Stimulated activated CD4-positive, alpha-beta T cell treated with anti-CD3 and anti-CD28 coated beads, Interleukin-4, amount 100 ng/mL, for 4 hours (primary cell): ENCODE results near the gene NIM1K.
"Not testable (repeated sequence)": the region's sequence is repeated elsewhere in the genome, so short reads cannot be mapped to it uniquely, and the experiment has no call there.

Experiments used
- DNase-seq, 2 experiments: peaks; one replicate each; pipeline ENCODE4 v3.0.0-alpha.2; 2020

Gene NIM1K

GRCh38 chr5:43191740-43192557, at the start of gene NIM1K:
Gene NIM1K (plus strand): TSS chr5:43192225. CDS start chr5:43245776, 53,551 bp downstream.
- DNase-seq: peak; percentile 21 to 25

GRCh38 chr5:43145071-43145470, 47.0 kb upstream of the NIM1K start:
- DNase-seq: no peak

GRCh38 chr5:43146958-43147357, 45.1 kb upstream of the NIM1K start:
- DNase-seq: no peak

GRCh38 chr5:43148417-43148816, 43.6 kb upstream of the NIM1K start:
- DNase-seq: no peak

- DNase-seq: no peak
Observed at GRCh38 chr5:43149231-43149630, 42.8 kb upstream of the NIM1K start.

GRCh38 chr5:43150075-43150474, 42.0 kb upstream of the NIM1K start:
- DNase-seq: no peak

- DNase-seq: no peak
Observed at GRCh38 chr5:43150748-43151147, 41.3 kb upstream of the NIM1K start.

- DNase-seq: no peak
Observed at GRCh38 chr5:43152946-43153345, 39.1 kb upstream of the NIM1K start.

GRCh38 chr5:43154469-43154868, 37.6 kb upstream of the NIM1K start:
- no peak for DNase-seq

GRCh38 chr5:43155394-43156096, 36.5 kb upstream of the NIM1K start:
- no peak for DNase-seq

- DNase-seq: no peak
Observed at GRCh38 chr5:43156388-43156787, 35.6 kb upstream of the NIM1K start.

- DNase-seq: no peak
Observed at GRCh38 chr5:43157068-43157467, 35.0 kb upstream of the NIM1K start.

- peak in 1 of 2 experiments; percentile 7 for DNase-seq
Observed at GRCh38 chr5:43161244-43161643, 30.8 kb upstream of the NIM1K start.

GRCh38 chr5:43164801-43165200, 27.2 kb upstream of the NIM1K start:
- not testable (repeated sequence) for DNase-seq

- DNase-seq: no peak
Observed at GRCh38 chr5:43165323-43165722, 26.7 kb upstream of the NIM1K start.

- no peak for DNase-seq
Observed at GRCh38 chr5:43168175-43168574, 23.9 kb upstream of the NIM1K start.

GRCh38 chr5:43171451-43171850, 20.6 kb upstream of the NIM1K start:
- no peak for DNase-seq

GRCh38 chr5:43171926-43172325, 20.1 kb upstream of the NIM1K start:
- no peak for DNase-seq

GRCh38 chr5:43172779-43173178, 19.2 kb upstream of the NIM1K start:
- no peak for DNase-seq

GRCh38 chr5:43174586-43174985, 17.4 kb upstream of the NIM1K start:
- DNase-seq: no peak

GRCh38 chr5:43179836-43180235, 12.2 kb upstream of the NIM1K start:
- DNase-seq: no peak

- DNase-seq: no peak
Observed at GRCh38 chr5:43182421-43182820, 9.6 kb upstream of the NIM1K start.

GRCh38 chr5:43183101-43183500, 8.9 kb upstream of the NIM1K start:
- not testable (repeated sequence) for DNase-seq
